Measurements from ENCODE around the gene ABHD1. TPM values are rescaled to one million over a fixed set of nuclear protein-coding genes. Genes with fewer than 3 reads are reported as not detected.
A peak's percentile ranks its signal among the peaks of the same experiment; 100 is the strongest.

Gene ABHD1
- total RNA-seq, 1 experiment from 2014 or later = 0.46 TPM

DNA sequence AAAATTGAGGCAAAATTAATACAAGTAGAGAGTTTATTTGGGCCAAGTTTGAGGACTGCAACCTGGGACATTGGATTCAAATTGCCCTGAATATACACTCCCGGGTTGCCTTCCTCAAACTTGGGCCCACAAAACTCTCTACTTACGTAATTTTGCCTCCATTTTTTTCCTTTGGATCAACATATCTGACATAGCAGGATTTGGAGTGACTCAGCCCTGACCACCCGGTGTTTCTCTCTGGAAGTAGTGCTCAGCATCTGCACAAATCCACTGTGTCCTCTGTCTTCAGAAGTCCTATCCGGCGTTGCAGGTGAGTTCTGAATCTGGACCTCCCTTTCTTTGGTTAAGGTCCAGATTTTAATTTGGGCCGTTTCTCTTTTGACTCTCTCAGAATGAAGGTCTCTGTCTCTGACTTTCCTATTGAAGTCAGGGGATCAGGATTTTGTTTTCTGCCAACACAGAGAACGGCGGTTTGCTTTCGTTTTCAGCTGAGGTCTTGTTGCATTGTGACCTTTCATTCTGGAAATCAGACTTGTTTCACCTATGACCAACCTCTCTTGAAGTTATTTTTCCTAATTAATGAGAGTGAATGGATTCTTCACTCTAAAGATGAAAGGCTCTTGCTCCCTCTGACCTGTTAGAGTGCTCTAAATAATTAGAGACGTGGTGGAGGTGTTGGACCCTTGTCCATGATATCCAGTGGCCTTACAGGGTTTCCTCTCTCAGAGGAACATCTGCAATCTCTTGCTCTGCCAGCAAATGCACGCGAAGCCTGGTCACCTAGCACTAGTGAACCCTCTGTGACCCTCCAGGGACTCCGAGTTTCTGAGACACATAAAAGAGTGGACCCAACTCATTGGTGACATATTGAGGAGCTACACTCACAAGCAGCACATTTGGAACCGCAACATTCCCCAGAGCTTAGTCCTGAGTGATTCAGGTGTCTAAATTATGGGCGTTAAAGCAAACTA lies 38.8 kb downstream of the ABHD1 start:
- Histone ChIP-seq H3K27me3 (ENCODE audit: control insufficient read depth, insufficient read depth, low read length) (no peaks in the 10 kb centered on the region), H3K36me3 (ENCODE audit: control insufficient read depth, insufficient read depth, low read length) (no peaks in the 10 kb centered on the region), H3K4me3 (ENCODE audit: low read depth in 2 of 2, low read length in 2 of 2) (peak overlapping the region; percentile 21 to 43; a peak in 3 of 4 replicates), H3K4me1 (ENCODE audit: control insufficient read depth, insufficient read depth, low read length) (no peaks in the 10 kb centered on the region), H3K27ac (ENCODE audit: low read length) (peak overlapping the region; percentile 61), H3K9me3 (ENCODE audit: control insufficient read depth, insufficient read depth, low read depth, low read length) (no peaks in the 10 kb centered on the region)
- TF ChIP-seq SIN3A (IDR thresholded peaks at IDR 0.05; ENCODE audit: borderline replicate concordance, insufficient read depth, low read depth, low read length) = no peak
- TF ChIP-seq TCF7L2 (IDR thresholded peaks at IDR 0.05; ENCODE audit: low read depth, low read length) = no peak
- in situ Hi-C loops (cut with HindIII; ENCODE audit: low pct_unique_long_range_greater_than_20kb, low sequenced_read_pairs) = no loop called here
- intact Hi-C loops (cut with micrococcal nuclease; ENCODE audit: unreplicated experiment) = no loop called here
- ChIA-PET CTCF (interaction anchor here (0.7 kb wide), 1 partner anchor 63 kb away, joined by 3 read pairs; no protein-coding TSS in a partner anchor), POLR2A (interaction anchor here (0.7 kb wide), 1 partner anchor 49 kb away, joined by 3 read pairs; the partner anchor contains the start of genes ATRAID and SLC5A6)
- no peak for ATAC-seq
- BruUV-seq (replicated peaks) = no TSS peak
- DNase-seq (ENCODE audit: low read depth, low spot score) = no peak

DNA sequence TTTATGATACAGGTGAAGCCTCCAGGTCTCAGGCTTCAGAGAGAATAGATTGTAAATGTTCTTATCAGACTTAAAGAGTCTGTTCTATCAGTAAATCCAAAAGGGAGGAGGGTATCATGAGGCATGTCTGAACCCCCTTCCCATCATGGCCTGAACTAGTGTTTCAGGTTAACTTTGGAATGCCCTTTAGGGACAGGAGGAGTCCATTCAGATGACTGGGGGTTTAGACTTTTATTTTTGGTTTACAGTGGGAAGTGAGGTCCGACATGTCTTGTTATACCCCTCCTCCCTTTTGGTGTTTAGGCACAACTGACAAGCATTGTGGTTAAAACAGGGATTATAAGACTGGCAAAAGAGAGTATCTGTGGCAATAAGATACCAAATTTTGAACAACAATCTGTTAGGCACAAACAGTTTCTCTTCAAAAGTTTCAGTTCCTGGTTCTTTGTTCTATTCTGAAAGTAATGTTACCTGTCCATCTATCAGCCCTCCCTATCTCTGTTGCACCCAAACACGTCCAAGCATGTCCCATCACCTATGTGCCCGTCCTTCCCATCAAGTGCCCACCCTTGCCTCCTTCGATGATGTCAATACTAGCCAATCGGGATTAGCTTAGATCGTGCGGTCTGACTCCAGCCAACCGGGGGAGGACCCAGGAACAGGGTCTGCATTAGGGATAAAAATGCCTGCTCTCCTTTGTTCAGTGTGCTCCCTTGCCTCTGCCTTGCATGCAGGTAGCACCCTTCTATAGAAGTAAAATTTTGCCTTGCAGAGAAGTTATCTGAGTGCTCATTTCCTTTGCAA lies 41.5 kb downstream of the ABHD1 start:
- in situ Hi-C loops (cut with HindIII; ENCODE audit: low pct_unique_long_range_greater_than_20kb, low sequenced_read_pairs) = no loop called here
- TF ChIP-seq TCF7L2 (IDR thresholded peaks at IDR 0.05; ENCODE audit: low read depth, low read length) (no peak), POLR2AphosphoS5 (IDR thresholded peaks at IDR 0.05; ENCODE audit: low read depth, low read length) (no peak), SIN3A (IDR thresholded peaks at IDR 0.05; ENCODE audit: borderline replicate concordance, insufficient read depth, low read depth, low read length) (no peak)
- TF ChIP-seq, protein P1, sequence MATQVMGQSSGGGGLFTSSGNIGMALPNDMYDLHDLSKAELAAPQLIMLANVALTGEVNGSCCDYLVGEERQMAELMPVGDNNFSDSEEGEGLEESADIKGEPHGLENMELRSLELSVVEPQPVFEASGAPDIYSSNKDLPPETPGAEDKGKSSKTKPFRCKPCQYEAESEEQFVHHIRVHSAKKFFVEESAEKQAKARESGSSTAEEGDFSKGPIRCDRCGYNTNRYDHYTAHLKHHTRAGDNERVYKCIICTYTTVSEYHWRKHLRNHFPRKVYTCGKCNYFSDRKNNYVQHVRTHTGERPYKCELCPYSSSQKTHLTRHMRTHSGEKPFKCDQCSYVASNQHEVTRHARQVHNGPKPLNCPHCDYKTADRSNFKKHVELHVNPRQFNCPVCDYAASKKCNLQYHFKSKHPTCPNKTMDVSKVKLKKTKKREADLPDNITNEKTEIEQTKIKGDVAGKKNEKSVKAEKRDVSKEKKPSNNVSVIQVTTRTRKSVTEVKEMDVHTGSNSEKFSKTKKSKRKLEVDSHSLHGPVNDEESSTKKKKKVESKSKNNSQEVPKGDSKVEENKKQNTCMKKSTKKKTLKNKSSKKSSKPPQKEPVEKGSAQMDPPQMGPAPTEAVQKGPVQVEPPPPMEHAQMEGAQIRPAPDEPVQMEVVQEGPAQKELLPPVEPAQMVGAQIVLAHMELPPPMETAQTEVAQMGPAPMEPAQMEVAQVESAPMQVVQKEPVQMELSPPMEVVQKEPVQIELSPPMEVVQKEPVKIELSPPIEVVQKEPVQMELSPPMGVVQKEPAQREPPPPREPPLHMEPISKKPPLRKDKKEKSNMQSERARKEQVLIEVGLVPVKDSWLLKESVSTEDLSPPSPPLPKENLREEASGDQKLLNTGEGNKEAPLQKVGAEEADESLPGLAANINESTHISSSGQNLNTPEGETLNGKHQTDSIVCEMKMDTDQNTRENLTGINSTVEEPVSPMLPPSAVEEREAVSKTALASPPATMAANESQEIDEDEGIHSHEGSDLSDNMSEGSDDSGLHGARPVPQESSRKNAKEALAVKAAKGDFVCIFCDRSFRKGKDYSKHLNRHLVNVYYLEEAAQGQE (IDR thresholded peaks at IDR 0.05; ENCODE audit: insufficient read depth in 1 of 2, low read depth in 2 of 2, low read length in 1 of 2) = no peak
- TF ChIP-seq, protein P2, sequence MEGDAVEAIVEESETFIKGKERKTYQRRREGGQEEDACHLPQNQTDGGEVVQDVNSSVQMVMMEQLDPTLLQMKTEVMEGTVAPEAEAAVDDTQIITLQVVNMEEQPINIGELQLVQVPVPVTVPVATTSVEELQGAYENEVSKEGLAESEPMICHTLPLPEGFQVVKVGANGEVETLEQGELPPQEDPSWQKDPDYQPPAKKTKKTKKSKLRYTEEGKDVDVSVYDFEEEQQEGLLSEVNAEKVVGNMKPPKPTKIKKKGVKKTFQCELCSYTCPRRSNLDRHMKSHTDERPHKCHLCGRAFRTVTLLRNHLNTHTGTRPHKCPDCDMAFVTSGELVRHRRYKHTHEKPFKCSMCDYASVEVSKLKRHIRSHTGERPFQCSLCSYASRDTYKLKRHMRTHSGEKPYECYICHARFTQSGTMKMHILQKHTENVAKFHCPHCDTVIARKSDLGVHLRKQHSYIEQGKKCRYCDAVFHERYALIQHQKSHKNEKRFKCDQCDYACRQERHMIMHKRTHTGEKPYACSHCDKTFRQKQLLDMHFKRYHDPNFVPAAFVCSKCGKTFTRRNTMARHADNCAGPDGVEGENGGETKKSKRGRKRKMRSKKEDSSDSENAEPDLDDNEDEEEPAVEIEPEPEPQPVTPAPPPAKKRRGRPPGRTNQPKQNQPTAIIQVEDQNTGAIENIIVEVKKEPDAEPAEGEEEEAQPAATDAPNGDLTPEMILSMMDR (IDR thresholded peaks at IDR 0.05) = no peak
- BruUV-seq (replicated peaks) = no TSS peak

More for the DNA sequence above, 41.5 kb downstream of the ABHD1 start:
- ChIA-PET CTCF (no interaction called here), POLR2A (no interaction called here)
- no peak overlapping the region for H3K27ac ChIP-seq (ENCODE audit: low read length)
- no peak for DNase-seq (ENCODE audit: low read depth, low spot score)
- intact Hi-C loops (cut with micrococcal nuclease; ENCODE audit: unreplicated experiment) = no loop called here
- H3K36me3 ChIP-seq (ENCODE audit: control insufficient read depth, insufficient read depth, low read length) = no peaks in the 10 kb centered on the region
- no peaks in the 10 kb centered on the region for H3K4me1 ChIP-seq (ENCODE audit: control insufficient read depth, insufficient read depth, low read length)
- no peaks in the 10 kb centered on the region for H3K9me3 ChIP-seq (ENCODE audit: control insufficient read depth, insufficient read depth, low read depth, low read length)
- no peak overlapping the region for H3K4me3 ChIP-seq (ENCODE audit: low read depth in 2 of 2, low read length in 2 of 2)
- no peaks in the 10 kb centered on the region for H3K27me3 ChIP-seq (ENCODE audit: control insufficient read depth, insufficient read depth, low read length)
- ATAC-seq = no peak
